GM04503 (cell line): Measurements from ENCODE around the gene UBE2K.
"Not testable (repeated sequence)": the region's sequence is repeated elsewhere in the genome, so short reads cannot be mapped to it uniquely, and the experiment has no call there.

Source experiments
- DNase-seq: peaks from one replicate; pipeline ENCODE4 v3.0.0-alpha.2; 2012; ENCODE audit warnings: low read depth

The UBE2K gene, protein sequence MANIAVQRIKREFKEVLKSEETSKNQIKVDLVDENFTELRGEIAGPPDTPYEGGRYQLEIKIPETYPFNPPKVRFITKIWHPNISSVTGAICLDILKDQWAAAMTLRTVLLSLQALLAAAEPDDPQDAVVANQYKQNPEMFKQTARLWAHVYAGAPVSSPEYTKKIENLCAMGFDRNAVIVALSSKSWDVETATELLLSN

DNA sequence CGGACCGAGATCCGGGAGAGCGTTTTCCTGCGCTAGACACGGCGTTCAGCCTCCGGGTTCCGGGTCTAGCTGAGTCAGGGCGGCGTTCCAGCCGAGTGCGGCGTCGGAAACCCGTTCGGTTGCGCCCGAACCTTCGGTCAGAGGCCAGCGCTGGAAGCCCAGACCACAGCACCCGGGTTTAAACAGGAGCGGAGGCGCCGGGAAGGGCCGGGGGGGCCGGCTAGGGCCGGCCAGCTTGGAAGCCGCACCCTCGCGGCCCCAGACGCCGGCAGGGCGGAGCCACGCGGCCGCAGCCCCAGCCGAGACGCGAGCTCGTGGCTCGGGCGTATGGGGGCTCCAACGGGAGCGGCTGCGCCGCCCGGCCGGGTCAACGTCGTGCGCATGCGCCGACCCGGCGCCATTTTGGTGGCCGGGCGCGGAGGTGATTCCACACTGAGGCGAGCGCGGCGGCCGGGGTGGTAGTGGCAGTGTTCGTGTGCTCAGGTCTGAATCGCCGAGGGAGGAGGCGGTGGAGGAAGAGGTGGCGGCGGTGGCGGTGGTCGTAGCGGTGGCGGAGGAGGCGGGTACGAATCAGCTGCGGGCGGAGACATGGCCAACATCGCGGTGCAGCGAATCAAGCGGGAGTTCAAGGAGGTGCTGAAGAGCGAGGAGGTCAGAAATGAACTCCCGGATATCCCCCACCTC, at the start of gene UBE2K:
Gene UBE2K (plus strand): TSS at position 397 of the 684 bp plus-strand sequence. CDS start 192 bp downstream, at position 589.
- DNase-seq, result no peak

DNA sequence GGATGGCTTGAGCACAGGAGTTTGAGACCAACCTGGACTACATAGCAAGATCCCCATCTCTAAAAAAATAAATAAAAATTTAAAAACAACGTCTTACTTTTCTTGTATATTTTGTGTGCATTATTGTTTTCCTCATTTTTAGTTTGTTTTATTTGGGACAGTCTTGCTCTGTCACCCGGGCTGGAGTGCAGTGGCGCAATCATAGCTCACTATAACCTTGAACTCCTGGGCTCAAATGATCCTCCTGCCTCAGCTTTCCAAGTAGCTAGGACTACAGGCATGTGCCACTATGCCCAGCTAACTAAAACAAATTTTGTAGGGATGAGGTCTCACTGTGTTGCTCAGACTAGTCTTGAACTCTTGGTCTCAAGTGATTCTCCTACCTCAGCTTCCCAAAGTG, 49.7 kb upstream of the UBE2K start:
- no peak for DNase-seq

GRCh38 chr4:39648827-39649558, 48.9 kb upstream of the UBE2K start:
- no peak for DNase-seq

DNA sequence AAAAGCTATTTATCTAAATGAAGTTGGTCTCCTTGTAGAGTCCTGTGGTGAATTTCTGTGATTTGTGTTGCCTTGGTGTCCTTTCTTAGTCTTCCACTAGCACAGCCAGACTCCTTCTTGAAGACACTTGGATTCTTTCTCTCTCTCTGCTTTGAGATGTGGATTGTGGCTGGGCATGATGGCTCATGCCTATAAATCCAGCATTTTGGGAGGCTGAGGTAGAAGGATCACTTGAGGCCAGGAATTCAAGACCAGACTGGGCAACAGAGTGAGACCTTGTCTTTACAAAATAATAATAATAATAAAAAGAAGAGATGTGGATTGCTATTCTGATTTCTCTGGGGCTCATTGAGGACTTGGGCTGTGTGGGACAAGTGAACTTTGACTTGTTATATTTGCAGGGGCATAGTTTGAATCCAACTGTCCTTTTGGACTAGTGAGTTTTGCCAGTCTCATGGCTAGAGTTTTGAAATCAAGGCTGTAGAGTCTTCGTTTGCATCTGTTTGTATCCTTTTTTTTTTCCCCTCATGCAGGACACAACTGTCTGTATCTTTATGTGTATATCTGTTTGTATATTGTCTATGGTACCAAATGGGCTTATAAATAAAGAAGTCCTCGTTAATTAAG, 48.2 kb upstream of the UBE2K start:
- DNase-seq, result no peak

- DNase-seq, result not testable (repeated sequence)
These were observed 46.4 kb upstream of the UBE2K start for GRCh38 chr4:39651586-39651985.

- DNase-seq, result no peak
These were observed 42.7 kb upstream of the UBE2K start for GRCh38 chr4:39655211-39655610.

DNA sequence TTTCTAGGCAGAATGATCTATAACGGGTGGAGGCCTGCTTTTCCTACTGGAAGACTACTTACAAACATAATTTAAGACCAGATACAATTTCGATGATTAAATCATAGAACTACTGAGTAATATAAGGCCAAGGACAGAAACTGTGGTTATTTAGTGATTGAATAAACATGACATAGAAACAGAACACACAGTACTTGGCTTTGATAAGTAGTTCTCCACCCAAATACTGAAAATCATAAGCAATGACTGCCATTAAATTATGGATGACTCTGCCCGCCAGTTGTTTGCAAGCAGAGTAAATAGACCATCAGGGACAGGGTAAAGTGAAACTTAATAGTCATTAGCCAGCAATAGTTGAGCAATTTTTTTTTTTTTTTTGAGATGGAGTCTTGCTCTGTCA, 42.1 kb upstream of the UBE2K start:
- DNase-seq, result no peak

GRCh38 chr4:39656638-39657037, 41.3 kb upstream of the UBE2K start:
- DNase-seq, result not testable (repeated sequence)

GRCh38 chr4:39657465-39657864, 40.5 kb upstream of the UBE2K start:
- DNase-seq, result no peak

DNA sequence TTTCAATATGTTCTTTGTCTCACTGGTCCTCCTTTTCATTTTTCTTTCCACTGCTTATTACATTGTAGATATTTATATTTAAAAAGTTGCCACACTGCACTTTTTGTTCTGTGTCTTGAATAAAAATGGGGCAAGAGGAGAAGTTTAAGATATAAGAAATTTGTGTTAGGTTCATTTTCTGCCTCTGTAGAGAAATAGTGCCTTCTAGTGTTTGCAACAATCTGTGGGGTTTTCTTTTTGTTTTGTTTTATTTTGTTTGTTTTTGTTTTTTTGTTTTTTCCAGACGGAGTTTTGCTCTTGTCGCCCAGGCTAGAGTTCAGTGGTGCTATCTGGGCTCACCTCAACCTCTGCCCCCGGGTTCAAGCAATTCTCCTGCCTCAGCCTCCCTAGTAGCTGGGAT, 39.2 kb upstream of the UBE2K start:
- DNase-seq, result no peak

- DNase-seq, result no peak
These were observed 37.9 kb upstream of the UBE2K start for GRCh38 chr4:39660045-39660444.

GRCh38 chr4:39660757-39661156, 37.2 kb upstream of the UBE2K start:
- no peak for DNase-seq

GRCh38 chr4:39662683-39663082, 35.3 kb upstream of the UBE2K start:
- DNase-seq, result no peak

DNA sequence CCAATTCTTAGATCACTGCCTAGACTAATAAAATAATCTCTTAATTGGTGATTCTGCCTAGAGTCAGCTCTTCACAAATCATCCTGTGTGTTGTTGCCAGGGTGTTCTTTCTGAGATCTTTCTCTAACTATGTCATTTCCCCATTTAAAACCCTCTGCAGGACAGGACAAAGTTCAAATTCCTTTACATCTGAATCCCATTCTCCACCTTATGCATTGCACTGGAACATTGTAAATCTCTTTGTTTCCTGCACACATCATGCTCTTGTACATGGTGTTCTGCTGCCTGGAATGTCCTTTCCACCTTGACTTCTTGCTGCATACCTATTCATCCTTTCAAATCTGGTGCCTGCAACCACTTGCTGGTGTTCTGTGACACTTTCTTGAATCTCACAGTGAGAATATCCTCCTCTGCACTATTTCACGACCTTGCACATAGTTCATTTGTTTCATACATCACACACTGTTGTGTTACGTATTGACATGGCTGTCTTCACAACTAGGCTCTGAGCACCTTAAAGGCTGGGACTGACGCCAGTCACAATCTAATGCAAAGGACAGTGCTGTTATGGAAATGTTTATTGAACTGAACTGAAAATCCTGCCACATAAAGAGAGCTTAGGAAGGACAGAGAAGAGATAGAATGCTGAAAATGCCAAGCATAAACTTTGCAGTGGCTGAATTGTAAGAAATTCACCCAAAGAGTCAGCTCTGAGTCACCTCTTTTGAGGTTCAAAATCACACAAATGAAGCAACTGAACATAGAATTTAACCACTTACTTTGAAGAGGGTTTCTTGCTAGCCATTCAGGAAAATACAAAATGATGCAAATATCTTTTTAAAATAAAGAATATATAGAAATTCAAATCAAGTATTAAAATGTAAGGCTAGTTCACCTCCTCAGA, 32.9 kb upstream of the UBE2K start:
- DNase-seq, result peak; percentile 21

- DNase-seq, result no peak
These were observed 30.2 kb upstream of the UBE2K start for GRCh38 chr4:39667706-39668105.

- DNase-seq, result no peak
These were observed 29.0 kb upstream of the UBE2K start for GRCh38 chr4:39668887-39669286.

GRCh38 chr4:39670296-39670695, 27.6 kb upstream of the UBE2K start:
- not testable (repeated sequence) for DNase-seq

DNA sequence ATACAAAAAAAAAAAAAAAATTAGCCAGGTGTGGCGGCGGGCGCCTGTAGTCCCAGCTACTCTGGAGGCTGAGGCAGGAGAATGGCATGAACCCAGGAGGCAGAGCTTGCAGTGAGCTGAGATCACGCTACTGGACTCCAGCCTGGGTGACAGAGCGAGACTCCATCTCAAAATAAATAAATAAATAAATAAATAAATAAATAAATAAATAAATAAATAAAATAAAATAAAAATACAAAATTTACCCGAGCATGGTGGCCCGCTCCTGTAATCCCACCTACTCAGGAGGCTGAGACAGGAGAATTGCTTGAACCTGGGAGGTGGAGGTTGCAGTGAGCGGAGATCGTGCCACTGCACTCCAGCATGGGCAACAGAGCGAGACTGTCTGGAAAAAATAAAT, 22.3 kb upstream of the UBE2K start:
- not testable (repeated sequence) for DNase-seq

DNA sequence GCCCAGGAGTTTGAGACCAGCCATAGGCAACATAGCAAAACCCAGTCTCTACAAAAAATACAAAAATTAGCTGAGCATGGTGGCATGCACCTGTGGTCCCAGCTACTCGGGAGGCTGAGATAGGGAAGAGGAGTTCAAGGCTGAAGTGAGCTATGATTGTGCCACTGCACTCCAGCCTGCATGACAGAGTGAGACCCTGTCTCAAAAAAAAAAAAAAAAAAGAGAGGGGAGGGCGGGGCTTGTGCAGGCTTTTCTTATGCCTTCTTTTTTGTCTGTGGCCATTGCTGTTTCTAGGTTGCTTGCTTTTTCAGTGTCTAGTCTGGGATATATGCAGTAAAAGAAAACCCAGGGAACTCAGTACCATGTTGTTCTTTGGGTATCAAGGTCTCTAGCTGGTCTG, 16.9 kb upstream of the UBE2K start:
- not testable (repeated sequence) for DNase-seq

GRCh38 chr4:39682138-39682537, 15.8 kb upstream of the UBE2K start:
- no peak for DNase-seq

DNA sequence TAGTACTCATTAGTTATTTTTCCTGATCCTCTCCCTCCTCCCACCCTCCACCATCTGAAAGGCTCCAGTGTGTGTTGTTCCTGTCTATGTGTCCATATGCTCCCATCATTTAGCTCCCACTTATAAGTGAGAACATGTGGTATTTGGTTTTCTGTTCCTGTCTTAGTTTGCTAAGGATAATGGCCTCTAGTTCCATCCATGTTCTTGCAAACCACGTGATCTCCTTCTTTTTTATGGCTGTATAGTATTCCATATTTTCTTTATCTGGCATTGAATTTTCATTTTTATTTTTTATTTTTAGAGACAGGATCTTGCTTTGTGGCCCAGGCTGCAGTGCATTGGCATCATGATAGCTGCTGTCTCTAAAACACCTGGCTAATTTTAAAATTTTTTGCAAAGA, 11.9 kb upstream of the UBE2K start:
- no peak for DNase-seq

GRCh38 chr4:39687014-39687413, 10.9 kb upstream of the UBE2K start:
- no peak for DNase-seq
